SK-N-SH (cell line): Measurements from ENCODE around the gene ACAD11. TPM values are rescaled to one million over a fixed set of nuclear protein-coding genes. Genes with fewer than 3 reads are reported as not detected.

Source experiments
- CTCF ChIA-PET: fragments of 300-600, 350-600 bp; formaldehyde crosslinking; extraction: SDS; loops from one replicate; lab custom pipeline; 2021; lab: Yijun Ruan, JAX
- POLR2A ChIA-PET: fragments of 350-600 bp; sonication (Branson Sonifier 250); formaldehyde crosslinking; extraction: SDS; loops from one replicate; lab custom pipeline; 2020; ENCODE audit warnings: antibody characterized with exemption, inconsistent platforms; lab: Yijun Ruan, JAX
- DNase-seq: peaks from one replicate; pipeline ENCODE4 v3.0.0; 2012
- H2AFZ ChIP-seq: fragments of 200-600 bp; sonication (generic); 2 replicates; pipeline ENCODE4 v1.8.1; 2016; ENCODE audit warnings: antibody characterized with exemption, mild to moderate bottlenecking, low read depth
- H3F3A ChIP-seq: fragments of 200-600 bp; sonication (generic); replicated peaks from 2 replicates; pipeline ENCODE3; 2016; ENCODE audit warnings: antibody characterized with exemption, mild to moderate bottlenecking; ENCODE audit not compliant: insufficient read depth
- H3K27ac ChIP-seq, 2 experiments: fragments of 200-500 bp in 1 of 2; fragments of 200-600 bp in 1 of 2; sonication (Bioruptor generic) in 1 of 2; sonication (generic), shearing (Covaris generic) in 1 of 2; 2 replicates each; pipeline versions ENCODE4 v1.5.1 to v1.6.1; 2014 to 2016; ENCODE audit warnings: low read depth in 2 of 2, inconsistent platforms in 1 of 2, low read length in 1 of 2, mild to moderate bottlenecking in 1 of 2, mixed read lengths in 1 of 2
- H3K27me3 ChIP-seq: fragments of 200-600 bp; sonication (generic), shearing (Covaris generic); 2 replicates; pipeline ENCODE4 v1.6.1; 2016; ENCODE audit warnings: mixed run types; ENCODE audit not compliant: insufficient read depth
- H3K36me3 ChIP-seq, 2 experiments: fragments of 200-500 bp in 1 of 2; fragments of 200-600 bp in 1 of 2; sonication (Bioruptor generic) in 1 of 2; sonication (generic) in 1 of 2; replicated peaks in 1 of 2; 2 replicates each; pipeline versions ENCODE3 to v1.5.1; 2014 to 2016; ENCODE audit warnings: low read length in 1 of 2, mild to moderate bottlenecking in 1 of 2; ENCODE audit not compliant: insufficient read depth in 2 of 2, control insufficient read depth in 1 of 2
- H3K4me1 ChIP-seq, 2 experiments: fragments of 200-500 bp in 1 of 2; fragments of 200-600 bp in 1 of 2; sonication (Bioruptor generic) in 1 of 2; sonication (generic), shearing (Covaris generic) in 1 of 2; 2 replicates each; pipeline versions ENCODE4 v1.5.1 to v1.6.1; 2014 to 2016; ENCODE audit warnings: low read depth in 1 of 2, low read length in 1 of 2, mixed run types in 1 of 2; ENCODE audit not compliant: insufficient read depth in 2 of 2, control insufficient read depth in 1 of 2
- H3K4me2 ChIP-seq: fragments of 200-600 bp; sonication (generic), shearing (Covaris generic); 2 replicates; pipeline ENCODE4 v1.6.1; 2017; ENCODE audit warnings: mixed run types
- H3K4me3 ChIP-seq, 2 experiments: fragments of 200-500 bp in 1 of 2; fragments of 200-600 bp in 1 of 2; sonication (Bioruptor generic) in 1 of 2; sonication (generic), shearing (Covaris generic) in 1 of 2; 2 replicates each; pipeline versions ENCODE4 v1.5.1 to v1.8.1; 2014 to 2016; ENCODE audit warnings: low read depth in 2 of 2, inconsistent platforms in 1 of 2, low read length in 1 of 2, mild to moderate bottlenecking in 1 of 2, mixed read lengths in 1 of 2, moderate library complexity in 1 of 2
- H3K79me2 ChIP-seq: fragments of 200-600 bp; sonication (generic); 2 replicates; pipeline ENCODE4 v1.8.1; 2017; ENCODE audit warnings: mild to moderate bottlenecking; ENCODE audit not compliant: insufficient read depth
- H3K9ac ChIP-seq: fragments of 200-600 bp; sonication (generic); 2 replicates; pipeline ENCODE4 v1.6.1; 2017; ENCODE audit warnings: mixed run types
- H3K9me2 ChIP-seq: fragments of 200-600 bp; sonication (generic); 2 replicates; pipeline ENCODE4 v1.6.1; 2017; ENCODE audit warnings: mixed run types
- H3K9me3 ChIP-seq: fragments of 200-600 bp; sonication (generic); 2 replicates; pipeline ENCODE4 v1.6.1; 2017; ENCODE audit warnings: mixed run types, mild to moderate bottlenecking, moderate library complexity
- H4K20me1 ChIP-seq: fragments of 200-600 bp; sonication (generic); 2 replicates; pipeline ENCODE4 v1.6.1; 2017; ENCODE audit warnings: mild to moderate bottlenecking, mixed run types; ENCODE audit not compliant: insufficient read depth
- ELF1 ChIP-seq: IDR thresholded peaks from 2 replicates; pipeline ENCODE4 v1.4.0; 2012
- EZH2phosphoT487 ChIP-seq: fragments of 200-600 bp; sonication (generic); IDR thresholded peaks from 2 replicates; pipeline ENCODE4 v1.6.1; 2017; ENCODE audit warnings: low read depth, mixed run types, mild to moderate bottlenecking, antibody characterized with exemption, moderate library complexity, borderline replicate concordance
- GABPA ChIP-seq: IDR thresholded peaks from 2 replicates; pipeline ENCODE4 v1.4.0; 2012; ENCODE audit warnings: low read depth, mild to moderate bottlenecking
- PBX3 ChIP-seq: IDR thresholded peaks from 2 replicates; pipeline ENCODE4; 2012
- POLR2AphosphoS5 ChIP-seq: IDR thresholded peaks from 2 replicates; pipeline ENCODE4 v1.6.1; 2012; ENCODE audit warnings: low read depth, low read length
- RCOR1 ChIP-seq: fragments of 150-350 bp; IDR thresholded peaks from 2 replicates; pipeline ENCODE4 v1.6.1; 2017; ENCODE audit warnings: antibody characterized with exemption, low read length
- RFX5 ChIP-seq: IDR thresholded peaks from 2 replicates; pipeline ENCODE4 v1.6.1; 2012; ENCODE audit warnings: mild to moderate bottlenecking, improper control_type of control experiment, low read length
- SIN3A ChIP-seq: IDR thresholded peaks from 2 replicates; pipeline ENCODE4 v1.6.1; 2012; ENCODE audit warnings: low read depth, mild to moderate bottlenecking, low read length, moderate library complexity, borderline replicate concordance
- YY1 ChIP-seq: IDR thresholded peaks from 2 replicates; pipeline ENCODE4 v1.4.0; 2012; ENCODE audit warnings: low read depth, mild to moderate bottlenecking
- WGBS: methylation state at CpG from one replicate; pipeline ENCODE4 v1.1.6; 2017; ENCODE audit warnings: low lambda C conversion rate; 5-methylcytosine and 5-hydroxymethylcytosine counted together
- polyA plus RNA-seq, 3 experiments: library from polyadenylated mRNA; depleted of rRNA; stranded (reverse); fragments of >200 nt; gene quantifications; 2 replicates each; pipeline ENCODE4 v1.2.3, GENCODE V29; 2012
- TF ChIP-seq, protein P1 (sequence below): IDR thresholded peaks from 2 replicates; pipeline ENCODE4 v1.6.1; 2012; ENCODE audit warnings: mild to moderate bottlenecking, low read depth, low read length, moderate library complexity
- TF ChIP-seq, protein P2 (sequence below): fragments of 150-350 bp; IDR thresholded peaks from 2 replicates; pipeline ENCODE4 v1.6.1; 2016; ENCODE audit warnings: mild to moderate bottlenecking, low read depth, low read length
- TF ChIP-seq, protein P3 (sequence below): fragments of 200-600 bp; sonication (generic); IDR thresholded peaks from 2 replicates; pipeline ENCODE4 v1.6.1; 2017; ENCODE audit warnings: antibody characterized with exemption, mild to moderate bottlenecking, moderate library complexity

Gene ACAD11
- polyA plus RNA-seq, 1 of the 3 experiments (the other 2 are of a cell fraction): 16.3 TPM

DNA sequence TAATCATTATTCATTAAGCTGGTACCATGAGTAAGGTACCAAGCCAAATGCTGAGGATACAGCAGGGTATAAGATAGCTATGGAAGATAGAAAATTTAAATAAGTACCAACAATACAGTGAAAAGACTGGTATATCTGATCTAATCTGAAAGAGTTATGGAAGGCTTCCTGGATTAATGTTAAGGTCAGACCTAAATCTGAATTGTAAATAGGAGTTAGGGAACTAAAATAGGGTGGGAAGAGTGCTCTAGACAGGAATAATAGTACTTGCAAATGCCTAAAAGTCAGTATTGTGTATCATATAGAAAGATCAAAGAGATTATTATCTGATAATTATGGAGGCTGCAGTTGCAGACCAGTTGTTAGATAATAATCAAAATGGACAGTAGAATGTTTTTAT lies 65.1 kb downstream of the ACAD11 start:
- peak overlapping the region; percentile 48; the same call in 1 of the 2 replicates for H3K9ac ChIP-seq
- H4K20me1 ChIP-seq: no peaks in the 10 kb centered on the region
- H3K4me2 ChIP-seq: peak overlapping the region; percentile 48
- DNase-seq: no peak
- no peaks in the 10 kb centered on the region for H3K27me3 ChIP-seq
- no peak overlapping the region for H2AFZ ChIP-seq
- H3K79me2 ChIP-seq: no peaks in the 10 kb centered on the region
- H3K27ac ChIP-seq: peak overlapping the region; percentile 76 to 92; a peak in 3 of 4 replicates
- peaks cover 7 to 17% of the 10 kb centered on the region in 2 experiments for H3K36me3 ChIP-seq
- H3K4me3 ChIP-seq: no peak overlapping the region; a peak in 1 of 4 replicates
- ChIA-PET CTCF (interaction anchor here (1.3 kb wide), 1 partner anchor 58 kb away, joined by 3 read pairs; no protein-coding TSS in a partner anchor), POLR2A (no interaction called here)
- TF ChIP-seq ELF1: no peak
- TF ChIP-seq, protein P1, sequence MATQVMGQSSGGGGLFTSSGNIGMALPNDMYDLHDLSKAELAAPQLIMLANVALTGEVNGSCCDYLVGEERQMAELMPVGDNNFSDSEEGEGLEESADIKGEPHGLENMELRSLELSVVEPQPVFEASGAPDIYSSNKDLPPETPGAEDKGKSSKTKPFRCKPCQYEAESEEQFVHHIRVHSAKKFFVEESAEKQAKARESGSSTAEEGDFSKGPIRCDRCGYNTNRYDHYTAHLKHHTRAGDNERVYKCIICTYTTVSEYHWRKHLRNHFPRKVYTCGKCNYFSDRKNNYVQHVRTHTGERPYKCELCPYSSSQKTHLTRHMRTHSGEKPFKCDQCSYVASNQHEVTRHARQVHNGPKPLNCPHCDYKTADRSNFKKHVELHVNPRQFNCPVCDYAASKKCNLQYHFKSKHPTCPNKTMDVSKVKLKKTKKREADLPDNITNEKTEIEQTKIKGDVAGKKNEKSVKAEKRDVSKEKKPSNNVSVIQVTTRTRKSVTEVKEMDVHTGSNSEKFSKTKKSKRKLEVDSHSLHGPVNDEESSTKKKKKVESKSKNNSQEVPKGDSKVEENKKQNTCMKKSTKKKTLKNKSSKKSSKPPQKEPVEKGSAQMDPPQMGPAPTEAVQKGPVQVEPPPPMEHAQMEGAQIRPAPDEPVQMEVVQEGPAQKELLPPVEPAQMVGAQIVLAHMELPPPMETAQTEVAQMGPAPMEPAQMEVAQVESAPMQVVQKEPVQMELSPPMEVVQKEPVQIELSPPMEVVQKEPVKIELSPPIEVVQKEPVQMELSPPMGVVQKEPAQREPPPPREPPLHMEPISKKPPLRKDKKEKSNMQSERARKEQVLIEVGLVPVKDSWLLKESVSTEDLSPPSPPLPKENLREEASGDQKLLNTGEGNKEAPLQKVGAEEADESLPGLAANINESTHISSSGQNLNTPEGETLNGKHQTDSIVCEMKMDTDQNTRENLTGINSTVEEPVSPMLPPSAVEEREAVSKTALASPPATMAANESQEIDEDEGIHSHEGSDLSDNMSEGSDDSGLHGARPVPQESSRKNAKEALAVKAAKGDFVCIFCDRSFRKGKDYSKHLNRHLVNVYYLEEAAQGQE: no peak
- TF ChIP-seq SIN3A: no peak
- no peak for TF ChIP-seq EZH2phosphoT487
- no peak for TF ChIP-seq YY1
- TF ChIP-seq, protein P2, sequence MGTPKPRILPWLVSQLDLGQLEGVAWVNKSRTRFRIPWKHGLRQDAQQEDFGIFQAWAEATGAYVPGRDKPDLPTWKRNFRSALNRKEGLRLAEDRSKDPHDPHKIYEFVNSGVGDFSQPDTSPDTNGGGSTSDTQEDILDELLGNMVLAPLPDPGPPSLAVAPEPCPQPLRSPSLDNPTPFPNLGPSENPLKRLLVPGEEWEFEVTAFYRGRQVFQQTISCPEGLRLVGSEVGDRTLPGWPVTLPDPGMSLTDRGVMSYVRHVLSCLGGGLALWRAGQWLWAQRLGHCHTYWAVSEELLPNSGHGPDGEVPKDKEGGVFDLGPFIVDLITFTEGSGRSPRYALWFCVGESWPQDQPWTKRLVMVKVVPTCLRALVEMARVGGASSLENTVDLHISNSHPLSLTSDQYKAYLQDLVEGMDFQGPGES: no peak
- H3F3A ChIP-seq: peaks cover 40% of the 10 kb centered on the region
- no peaks in the 10 kb centered on the region for H3K9me3 ChIP-seq
- H3K4me1 ChIP-seq: peaks cover 4 to 34% of the 10 kb centered on the region in 2 experiments; a peak in 3 of 4 replicates
- no peaks in the 10 kb centered on the region for H3K9me2 ChIP-seq

- H3K27me3 ChIP-seq: no peaks in the 10 kb centered on the region
- peak overlapping the region; percentile 48 for H3K4me2 ChIP-seq
- no peaks in the 10 kb centered on the region for H4K20me1 ChIP-seq
- peaks cover 7 to 14% of the 10 kb centered on the region in 2 experiments for H3K36me3 ChIP-seq
- no peaks in the 10 kb centered on the region for H3K9me3 ChIP-seq
- H3K4me1 ChIP-seq: peaks cover 4 to 34% of the 10 kb centered on the region in 2 experiments; a peak in 3 of 4 replicates
- H3K79me2 ChIP-seq: no peaks in the 10 kb centered on the region
- H3F3A ChIP-seq: peaks cover 40% of the 10 kb centered on the region
- DNase-seq: no peak
- whole genome bisulfite sequencing: 18% methylated on average over 3 of the region's 3 CpGs
- peak overlapping the region; percentile 48 for H3K9ac ChIP-seq
- peak overlapping the region; percentile 32; the same call in 1 of the 2 replicates for H2AFZ ChIP-seq
- ChIA-PET CTCF (interaction anchor here (1.3 kb wide), 1 partner anchor 58 kb away, joined by 3 read pairs; no protein-coding TSS in a partner anchor), POLR2A (no interaction called here)
- H3K27ac ChIP-seq: peak overlapping the region; percentile 76 to 92; a peak in 3 of 4 replicates
- H3K9me2 ChIP-seq: no peaks in the 10 kb centered on the region
- 0 out of 4 replicates have a peak overlapping the region, but pooled peaks of 1 of the 2 experiments have one; percentile 2 for H3K4me3 ChIP-seq
- TF ChIP-seq GABPA (no peak), RCOR1 (no peak), RFX5 (no peak), PBX3 (peak; percentile 91), POLR2AphosphoS5 (no peak; the same call in 1 of the 2 replicates)
- TF ChIP-seq, protein P3, sequence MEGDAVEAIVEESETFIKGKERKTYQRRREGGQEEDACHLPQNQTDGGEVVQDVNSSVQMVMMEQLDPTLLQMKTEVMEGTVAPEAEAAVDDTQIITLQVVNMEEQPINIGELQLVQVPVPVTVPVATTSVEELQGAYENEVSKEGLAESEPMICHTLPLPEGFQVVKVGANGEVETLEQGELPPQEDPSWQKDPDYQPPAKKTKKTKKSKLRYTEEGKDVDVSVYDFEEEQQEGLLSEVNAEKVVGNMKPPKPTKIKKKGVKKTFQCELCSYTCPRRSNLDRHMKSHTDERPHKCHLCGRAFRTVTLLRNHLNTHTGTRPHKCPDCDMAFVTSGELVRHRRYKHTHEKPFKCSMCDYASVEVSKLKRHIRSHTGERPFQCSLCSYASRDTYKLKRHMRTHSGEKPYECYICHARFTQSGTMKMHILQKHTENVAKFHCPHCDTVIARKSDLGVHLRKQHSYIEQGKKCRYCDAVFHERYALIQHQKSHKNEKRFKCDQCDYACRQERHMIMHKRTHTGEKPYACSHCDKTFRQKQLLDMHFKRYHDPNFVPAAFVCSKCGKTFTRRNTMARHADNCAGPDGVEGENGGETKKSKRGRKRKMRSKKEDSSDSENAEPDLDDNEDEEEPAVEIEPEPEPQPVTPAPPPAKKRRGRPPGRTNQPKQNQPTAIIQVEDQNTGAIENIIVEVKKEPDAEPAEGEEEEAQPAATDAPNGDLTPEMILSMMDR: no peak
- TF ChIP-seq, protein P1: no peak
Observed at GRCh38 chr3:132593947-132594323, 65.7 kb downstream of the ACAD11 start.
